RWPE1 (cell line): ENCODE data around the gene TPSD1.

Experiments
- CTCF ChIA-PET: fragments of 350-600 bp; sonication (Branson Sonifier 250); formaldehyde crosslinking; extraction: SDS; loops from one replicate; lab custom pipeline; 2021; lab: Yijun Ruan, JAX
- POLR2A ChIA-PET: fragments of 400-600 bp; formaldehyde crosslinking; extraction: SDS; loops from one replicate; lab custom pipeline; 2020; ENCODE audit warnings: antibody characterized with exemption; ENCODE audit not compliant: low non-redundant PET; lab: Yijun Ruan, JAX
- DNase-seq: peaks from one replicate; pipeline ENCODE4 v3.0.0; 2012; ENCODE audit warnings: low spot score
- H3K27ac ChIP-seq: fragments of 450-650 bp; 2 replicates; pipeline ENCODE4 v1.5.1; 2017
- TF ChIP-seq, protein P1 (sequence below): fragments of 450-650 bp; conservative IDR thresholded peaks from 2 replicates; pipeline ENCODE4 v1.5.1; 2017; ENCODE audit warnings: low read depth, mild to moderate bottlenecking

Gene TPSD1

DNA sequence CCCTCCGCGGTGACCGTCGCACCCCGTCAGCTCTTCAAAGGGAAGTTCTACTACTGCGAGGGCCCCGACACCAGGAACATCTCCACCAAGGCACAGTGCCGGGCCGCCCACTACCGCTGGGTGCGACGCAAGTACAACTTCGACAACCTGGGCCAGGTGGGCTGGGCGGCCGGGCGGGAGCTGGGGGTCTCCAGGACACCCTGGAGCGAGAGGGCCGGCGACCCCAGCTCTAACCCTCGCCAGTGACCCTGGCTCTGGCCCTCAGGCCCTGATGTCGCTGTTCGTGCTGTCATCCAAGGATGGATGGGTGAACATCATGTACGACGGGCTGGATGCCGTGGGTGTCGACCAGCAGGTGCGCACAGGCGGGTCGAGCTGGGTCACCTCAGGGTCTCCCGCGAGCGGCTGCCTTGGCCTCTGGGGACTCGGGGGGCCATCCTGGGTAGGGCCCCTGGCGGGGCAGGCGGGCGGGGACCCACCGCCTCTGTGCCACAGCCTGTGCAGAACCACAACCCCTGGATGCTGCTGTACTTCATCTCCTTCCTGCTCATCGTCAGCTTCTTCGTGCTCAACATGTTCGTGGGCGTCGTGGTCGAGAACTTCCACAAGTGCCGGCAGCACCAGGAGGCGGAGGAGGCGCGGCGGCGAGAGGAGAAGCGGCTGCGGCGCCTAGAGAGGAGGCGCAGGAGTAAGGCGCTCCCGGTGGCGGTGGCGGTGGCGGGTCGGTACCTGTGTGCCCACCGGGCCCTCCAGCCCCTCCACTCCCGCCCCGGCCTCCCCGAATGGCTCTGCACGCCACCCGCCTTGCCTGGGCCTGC lies 44.2 kb upstream of the TPSD1 start:
- POLR2A ChIA-PET, result no interaction called here
- H3K27ac ChIP-seq, result no peak overlapping the region
- DNase-seq, result no peak
- TF ChIP-seq, protein P1, sequence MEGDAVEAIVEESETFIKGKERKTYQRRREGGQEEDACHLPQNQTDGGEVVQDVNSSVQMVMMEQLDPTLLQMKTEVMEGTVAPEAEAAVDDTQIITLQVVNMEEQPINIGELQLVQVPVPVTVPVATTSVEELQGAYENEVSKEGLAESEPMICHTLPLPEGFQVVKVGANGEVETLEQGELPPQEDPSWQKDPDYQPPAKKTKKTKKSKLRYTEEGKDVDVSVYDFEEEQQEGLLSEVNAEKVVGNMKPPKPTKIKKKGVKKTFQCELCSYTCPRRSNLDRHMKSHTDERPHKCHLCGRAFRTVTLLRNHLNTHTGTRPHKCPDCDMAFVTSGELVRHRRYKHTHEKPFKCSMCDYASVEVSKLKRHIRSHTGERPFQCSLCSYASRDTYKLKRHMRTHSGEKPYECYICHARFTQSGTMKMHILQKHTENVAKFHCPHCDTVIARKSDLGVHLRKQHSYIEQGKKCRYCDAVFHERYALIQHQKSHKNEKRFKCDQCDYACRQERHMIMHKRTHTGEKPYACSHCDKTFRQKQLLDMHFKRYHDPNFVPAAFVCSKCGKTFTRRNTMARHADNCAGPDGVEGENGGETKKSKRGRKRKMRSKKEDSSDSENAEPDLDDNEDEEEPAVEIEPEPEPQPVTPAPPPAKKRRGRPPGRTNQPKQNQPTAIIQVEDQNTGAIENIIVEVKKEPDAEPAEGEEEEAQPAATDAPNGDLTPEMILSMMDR, result no peak
- CTCF ChIA-PET, result no interaction called here

DNA sequence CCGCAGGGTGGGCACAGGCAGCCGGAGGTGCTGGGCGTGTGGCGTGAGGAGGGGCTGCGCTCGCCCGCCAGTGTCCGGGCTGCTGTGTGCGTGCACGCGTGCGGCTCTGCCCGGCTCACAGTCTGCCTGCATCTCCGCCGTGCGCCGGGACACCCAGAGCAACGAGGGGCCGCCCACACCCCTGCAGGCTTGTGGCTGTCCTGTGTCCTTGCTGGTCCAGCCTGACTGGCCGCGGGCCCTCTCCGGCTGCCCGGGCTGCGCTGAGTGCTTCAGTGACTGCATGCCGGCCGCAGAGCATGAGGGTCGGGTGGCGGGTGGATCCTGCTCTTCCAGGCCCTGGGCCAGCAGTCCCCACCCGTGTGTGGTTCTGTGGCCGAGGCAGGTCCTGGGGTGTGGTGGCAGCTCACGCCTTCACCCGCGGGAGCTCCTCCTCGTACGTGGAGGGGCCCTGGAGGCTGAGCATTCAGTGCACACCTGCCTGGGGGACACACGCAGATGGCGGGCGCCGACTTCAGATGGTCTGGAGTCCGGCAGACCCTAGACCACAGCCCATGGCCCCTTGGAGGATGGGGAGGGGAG lies 43.2 kb upstream of the TPSD1 start:
- DNase-seq, result no peak
- ChIA-PET POLR2A (no interaction called here), CTCF (no interaction called here)
- no peak overlapping the region for H3K27ac ChIP-seq
- TF ChIP-seq, protein P1, result no peak

DNA sequence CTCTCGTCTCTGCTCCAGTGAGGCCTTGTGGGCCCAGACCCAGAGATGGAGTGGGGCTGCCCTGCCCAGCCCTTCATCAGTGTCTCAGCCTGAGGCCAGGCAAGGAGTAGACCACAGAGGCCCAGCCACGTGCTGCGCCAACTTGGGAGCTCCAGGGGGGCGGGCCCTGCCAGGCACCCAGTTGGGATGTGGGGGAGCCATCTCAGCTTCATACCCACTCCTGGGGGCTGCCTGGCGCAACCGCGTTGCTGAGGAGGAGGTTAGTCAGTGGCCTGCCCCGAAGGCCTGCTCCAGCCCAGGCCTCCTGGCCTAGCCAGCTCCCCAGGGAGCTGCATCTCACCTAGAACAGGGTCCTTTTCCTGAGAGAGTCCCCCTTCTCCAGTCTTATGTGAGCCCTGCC lies 42.6 kb upstream of the TPSD1 start:
- TF ChIP-seq, protein P1, result no peak
- ChIA-PET POLR2A (no interaction called here), CTCF (no interaction called here)
- DNase-seq, result no peak
- H3K27ac ChIP-seq, result no peak overlapping the region

DNA sequence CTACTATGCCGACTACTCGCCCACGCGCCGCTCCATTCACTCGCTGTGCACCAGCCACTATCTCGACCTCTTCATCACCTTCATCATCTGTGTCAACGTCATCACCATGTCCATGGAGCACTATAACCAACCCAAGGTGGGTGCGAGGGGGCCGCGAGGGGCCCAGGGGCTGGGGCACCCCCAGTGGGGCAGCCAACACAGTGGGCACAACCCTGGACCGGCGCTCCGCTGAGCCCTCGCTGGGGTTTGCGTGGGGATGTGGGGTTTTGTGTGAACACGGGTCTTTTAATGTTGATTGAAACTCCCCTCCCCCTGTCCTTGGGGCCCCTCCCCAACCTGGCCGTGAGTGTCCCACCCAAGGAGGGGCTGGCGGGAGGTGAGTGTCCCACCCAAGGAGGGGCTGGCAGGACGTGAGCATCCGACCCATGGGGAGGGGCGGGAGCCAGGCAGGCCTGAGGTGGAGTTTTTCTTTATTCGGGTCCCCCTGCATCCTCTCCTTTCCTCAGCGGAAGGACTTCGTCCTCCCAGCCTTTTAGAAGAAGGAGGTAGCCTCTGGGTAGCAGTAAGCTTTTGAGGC lies 42.0 kb upstream of the TPSD1 start:
- CTCF ChIA-PET, result no interaction called here
- TF ChIP-seq, protein P1, result no peak
- POLR2A ChIA-PET, result no interaction called here
- H3K27ac ChIP-seq, result no peak overlapping the region
- no peak for DNase-seq

DNA sequence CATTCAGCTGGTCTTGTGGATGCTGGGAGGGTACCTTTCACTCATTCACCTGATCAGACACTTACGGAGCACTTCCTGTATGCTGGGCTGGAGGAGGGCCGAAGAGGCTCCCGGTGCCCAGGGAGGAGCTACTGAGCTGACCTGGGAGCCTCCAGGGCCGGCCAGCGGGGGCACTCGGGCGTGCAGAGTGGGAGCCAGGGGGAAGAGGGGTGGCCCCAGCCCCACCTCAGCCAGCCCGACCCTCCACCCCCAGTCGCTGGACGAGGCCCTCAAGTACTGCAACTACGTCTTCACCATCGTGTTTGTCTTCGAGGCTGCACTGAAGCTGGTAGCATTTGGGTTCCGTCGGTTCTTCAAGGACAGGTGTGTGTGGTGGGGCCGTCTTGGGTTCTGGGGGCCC lies 41.1 kb upstream of the TPSD1 start:
- DNase-seq, result no peak
- POLR2A ChIA-PET, result no interaction called here
- H3K27ac ChIP-seq, result no peak overlapping the region
- CTCF ChIA-PET, result no interaction called here
- TF ChIP-seq, protein P1, result no peak

DNA sequence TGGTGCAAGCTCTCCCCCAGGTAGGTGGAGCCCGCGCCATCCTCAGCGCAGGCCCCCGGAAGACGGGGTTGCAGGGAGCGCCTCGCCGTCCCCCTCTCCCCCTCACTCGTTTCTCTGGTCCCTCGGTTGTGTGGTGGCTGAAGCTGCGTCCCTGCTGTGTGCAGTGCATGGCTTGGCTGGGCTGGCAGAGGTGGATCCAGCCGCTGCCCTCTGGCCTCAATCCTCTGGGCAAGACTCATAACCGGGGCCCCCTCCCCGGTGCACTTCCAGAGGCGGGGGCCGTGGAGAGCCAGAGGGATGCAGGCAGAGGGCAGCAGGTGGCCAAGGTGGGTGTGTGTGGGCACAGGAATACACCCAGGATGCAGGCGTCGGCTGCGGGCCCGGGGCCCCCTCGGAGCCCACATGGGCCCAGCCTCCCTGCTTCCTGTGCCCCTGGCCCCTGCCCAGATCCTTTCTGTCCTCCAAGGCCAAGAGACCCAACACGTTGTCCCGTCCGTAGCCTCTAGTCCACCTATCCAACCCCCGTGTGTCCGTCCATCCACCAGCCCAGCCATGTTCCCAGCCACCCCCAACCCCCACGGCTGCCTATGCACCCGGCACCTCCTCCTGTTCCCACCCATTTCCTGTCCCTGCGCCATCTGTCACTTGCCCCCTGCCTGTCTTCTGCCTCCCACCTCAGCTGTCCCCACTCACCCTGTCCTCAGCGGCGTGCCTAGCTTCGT lies 40.1 kb upstream of the TPSD1 start:
- no peak overlapping the region for H3K27ac ChIP-seq
- no peak for DNase-seq
- ChIA-PET POLR2A (no interaction called here), CTCF (no interaction called here)
- TF ChIP-seq, protein P1, result no peak
